HG02943 (cell line): ENCODE measurements around the gene TPBGL.

ENCODE experiments used
- ATAC-seq: cut with Tn5 transposase; IDR thresholded peaks from one replicate; pipeline ENCODE4 v1.9.1; 2021; ENCODE audit warnings: mild to moderate bottlenecking, low read depth, moderate library complexity; ENCODE audit not compliant: unreplicated experiment

The TPBGL gene

DNA sequence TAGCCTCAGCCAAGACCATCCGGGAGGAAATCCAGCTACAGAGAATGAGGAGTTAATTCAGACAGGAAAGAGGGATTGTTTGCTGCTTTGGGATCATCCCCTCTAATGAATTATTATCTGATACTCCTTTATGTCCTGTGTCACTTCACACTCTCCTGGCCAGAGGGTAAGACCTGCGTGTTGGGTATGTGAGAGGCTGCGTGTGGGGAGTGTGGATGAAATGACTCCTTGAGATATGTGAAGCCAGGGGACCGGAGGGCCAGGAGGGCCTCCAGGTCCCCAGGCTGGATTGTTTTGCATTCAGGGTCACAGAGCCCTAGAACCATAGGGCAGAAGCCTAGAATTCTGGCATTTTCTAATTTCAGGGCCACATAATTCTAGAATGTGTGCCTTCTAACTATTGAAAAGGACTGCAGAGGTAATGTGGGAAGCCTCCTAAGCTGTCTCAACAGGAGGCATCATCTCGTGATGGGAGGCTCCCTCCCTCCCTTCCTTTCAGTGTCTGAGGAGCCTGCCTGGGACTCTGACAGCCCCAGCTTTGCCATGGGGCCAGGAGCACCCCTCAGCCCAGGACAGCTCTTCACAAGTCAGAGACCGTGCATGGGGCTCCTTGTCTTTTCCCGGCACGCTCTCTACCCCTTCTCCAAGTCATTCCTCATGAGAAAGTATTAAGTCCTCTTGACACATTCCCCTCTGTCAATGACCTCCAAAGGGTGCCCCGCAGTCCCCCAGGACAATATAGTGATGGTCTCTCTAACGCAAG lies 3.7 kb downstream of the TPBGL start:
- no peak for ATAC-seq

DNA sequence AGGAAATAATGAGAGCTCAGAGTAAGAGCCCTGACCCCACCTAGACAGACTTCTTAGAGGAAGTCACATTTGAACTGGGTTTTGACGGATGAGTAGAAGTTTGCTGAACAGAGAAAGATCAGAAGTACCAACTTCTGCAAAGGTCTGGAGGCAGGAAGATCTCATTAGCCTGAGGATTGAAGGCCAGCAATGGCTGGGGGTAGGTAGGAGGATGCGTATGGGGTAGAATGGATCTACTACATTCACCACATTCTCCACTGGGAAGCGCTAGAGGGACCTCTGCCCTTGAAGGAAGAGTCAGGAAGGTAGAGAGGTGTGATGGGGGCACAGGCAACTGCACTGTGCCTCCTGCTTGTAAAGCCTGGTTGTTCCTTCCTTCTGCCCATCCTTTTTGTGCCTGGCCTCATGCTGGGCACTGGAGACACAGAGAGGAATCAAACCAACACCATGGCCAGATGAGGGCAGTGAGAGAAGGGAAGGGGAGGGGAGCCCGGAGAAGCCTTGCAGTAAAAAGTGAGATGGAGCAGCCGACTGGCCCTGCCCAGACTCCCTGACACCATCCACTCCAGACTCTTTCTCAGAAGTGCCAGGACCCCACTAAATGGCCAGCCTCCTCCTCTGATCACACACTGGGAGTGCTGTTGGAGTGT lies 4.9 kb downstream of the TPBGL start:
- no peak for ATAC-seq

DNA sequence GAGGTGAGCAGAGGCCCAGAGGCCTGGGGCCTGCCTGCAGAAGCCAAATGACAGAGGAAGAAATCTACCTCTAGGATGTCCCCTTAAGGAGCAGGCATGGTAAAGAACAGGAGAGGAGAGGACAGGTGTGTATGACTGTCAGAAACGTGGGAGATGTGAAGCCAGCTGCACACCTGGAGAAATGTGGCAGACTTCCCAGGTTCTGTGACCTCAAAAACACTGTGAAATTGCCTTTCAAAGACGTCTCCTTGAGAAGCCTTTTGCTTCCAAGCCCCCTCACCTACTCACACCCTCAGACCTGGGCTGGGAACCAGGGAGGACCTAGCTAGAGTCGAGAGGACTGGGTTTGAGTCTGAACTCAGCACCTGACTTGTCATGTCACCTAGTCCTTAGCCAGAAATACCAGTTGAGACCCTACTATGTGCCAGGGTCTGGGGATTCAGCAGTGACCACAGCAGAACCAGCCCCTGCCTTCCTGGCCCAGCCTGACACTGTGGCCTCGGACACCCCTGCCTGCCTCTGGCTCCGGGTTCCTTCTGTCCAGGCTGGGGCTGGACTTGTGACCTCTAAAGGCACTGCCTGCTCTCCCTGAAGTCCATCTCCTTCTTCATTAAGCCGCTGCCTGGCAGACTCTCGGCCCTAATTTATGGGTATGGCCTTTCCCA lies 5.6 kb downstream of the TPBGL start:
- ATAC-seq, result no peak

DNA sequence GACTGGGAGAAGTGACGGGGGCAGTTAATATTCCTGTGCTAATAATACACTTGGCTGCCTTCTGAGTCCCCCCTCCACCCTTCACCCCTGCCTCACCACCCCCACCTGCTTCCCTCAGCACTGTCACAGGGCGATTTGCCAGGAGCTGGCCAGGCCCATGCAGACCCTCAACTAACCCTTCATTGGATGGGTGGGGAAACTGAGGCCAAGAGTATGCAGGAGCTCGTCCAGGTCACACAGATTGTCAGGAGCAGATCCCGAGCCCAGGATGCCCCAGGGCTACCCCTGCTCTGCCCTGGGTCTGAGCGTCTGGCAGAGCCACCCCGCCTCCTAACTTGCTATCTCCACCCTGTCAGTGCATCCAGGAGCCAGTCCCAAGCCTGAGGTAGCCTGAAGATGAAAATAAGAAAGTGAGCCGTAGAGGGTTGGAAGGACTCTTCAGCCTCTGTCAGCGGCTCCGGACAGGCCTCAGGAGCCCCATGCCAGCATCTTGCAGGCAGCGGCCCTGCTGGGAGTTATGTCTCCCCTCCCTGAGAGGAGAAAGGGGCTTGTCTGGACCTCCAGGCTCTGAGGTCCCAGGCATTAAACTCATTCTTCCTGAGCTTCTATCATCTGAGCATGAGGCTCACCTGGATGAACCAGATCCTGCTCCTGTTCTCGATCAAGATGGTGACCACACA lies 6.2 kb downstream of the TPBGL start:
- ATAC-seq, result no peak

DNA sequence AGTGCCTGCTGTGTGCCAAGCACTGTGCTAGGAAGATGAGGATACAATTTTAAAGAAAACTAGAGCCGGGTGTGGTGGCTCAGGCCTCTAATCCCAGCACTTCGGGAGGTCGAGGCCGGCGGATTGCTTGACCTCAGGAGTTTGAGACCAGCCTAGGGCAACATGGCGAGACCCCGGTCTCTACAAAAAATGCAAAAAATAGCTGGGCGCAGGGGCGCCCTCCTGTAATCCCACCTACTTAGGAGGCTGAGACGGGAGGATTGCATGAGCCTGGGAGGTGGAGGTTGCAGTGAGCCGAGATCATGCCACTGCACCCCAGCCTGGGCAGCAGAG lies 8.3 kb downstream of the TPBGL start:
- ATAC-seq, result no peak

DNA sequence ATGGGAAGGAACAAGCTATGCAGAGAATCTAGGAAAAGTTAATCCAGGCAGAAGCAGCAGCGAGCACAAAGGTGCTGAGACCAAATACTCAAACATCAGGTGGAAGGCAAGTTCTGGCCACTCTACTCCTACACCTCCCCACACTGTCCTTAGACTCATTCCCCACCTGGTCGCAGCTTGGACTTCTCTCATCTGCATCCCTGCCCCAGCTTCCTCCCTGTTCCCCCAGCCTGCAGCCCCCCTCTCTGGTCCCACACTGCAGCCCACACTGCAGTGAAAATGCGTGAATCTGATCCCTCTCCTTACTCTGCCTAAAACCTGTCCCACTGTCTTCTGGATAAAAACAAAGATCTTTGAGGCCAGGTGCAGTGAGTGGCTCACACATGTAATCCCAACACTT lies 9.1 kb downstream of the TPBGL start:
- ATAC-seq, result no peak

DNA sequence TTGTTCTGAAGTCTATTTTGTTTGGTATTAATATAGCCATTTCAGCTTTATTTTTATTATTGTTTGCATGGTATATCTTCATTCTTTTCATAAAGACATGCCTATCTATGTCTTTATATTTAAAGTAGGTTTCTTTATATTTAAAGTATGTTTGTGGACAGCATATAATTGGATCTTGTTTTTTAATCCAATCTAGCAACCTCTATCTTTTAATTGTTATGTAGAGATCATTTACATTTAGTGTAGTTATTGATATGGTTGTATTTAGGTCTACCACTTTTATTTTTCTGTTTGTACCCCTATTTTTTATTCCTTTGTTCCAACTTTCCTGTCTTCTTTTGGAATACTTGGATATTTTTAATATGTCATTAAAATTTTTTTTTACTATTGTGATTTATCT lies 13.8 kb downstream of the TPBGL start:
- ATAC-seq, result no peak

DNA sequence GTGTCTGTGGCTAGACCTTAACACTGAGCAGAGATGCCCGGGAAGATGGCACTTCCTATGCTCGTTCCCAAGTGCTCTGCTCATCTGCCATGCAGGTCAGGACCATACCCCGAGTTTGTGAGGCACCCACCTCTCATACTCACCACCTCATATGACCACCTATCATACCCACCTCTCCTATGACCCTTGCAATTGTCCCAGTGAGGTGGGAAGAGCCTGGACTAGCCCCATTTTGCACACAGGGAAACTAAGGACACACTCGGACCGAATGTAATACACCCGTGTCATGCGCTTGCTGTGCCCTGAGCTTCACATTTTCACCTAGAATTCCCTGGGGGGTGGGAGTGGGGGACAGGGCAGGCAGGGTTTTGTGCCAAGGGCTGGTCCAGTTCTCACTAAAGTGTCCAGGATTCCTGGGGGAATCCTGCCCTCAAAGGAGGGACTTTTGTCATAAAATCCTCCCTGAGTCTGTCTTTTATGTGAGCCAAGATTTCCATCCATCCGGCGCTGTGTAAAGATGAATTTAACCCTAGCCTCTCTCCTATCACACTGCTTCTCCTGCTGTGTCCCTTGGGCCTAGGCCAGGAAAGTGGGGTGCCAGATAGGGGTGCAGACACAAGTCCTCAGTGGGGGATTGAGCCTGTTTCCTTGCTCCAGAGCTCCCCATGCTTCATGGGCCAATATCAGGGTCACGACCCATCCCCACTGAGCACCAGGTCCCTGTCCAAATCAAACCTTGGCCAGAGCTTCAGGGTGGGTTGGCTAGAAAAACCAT lies 20.0 kb downstream of the TPBGL start:
- ATAC-seq, result no peak

DNA sequence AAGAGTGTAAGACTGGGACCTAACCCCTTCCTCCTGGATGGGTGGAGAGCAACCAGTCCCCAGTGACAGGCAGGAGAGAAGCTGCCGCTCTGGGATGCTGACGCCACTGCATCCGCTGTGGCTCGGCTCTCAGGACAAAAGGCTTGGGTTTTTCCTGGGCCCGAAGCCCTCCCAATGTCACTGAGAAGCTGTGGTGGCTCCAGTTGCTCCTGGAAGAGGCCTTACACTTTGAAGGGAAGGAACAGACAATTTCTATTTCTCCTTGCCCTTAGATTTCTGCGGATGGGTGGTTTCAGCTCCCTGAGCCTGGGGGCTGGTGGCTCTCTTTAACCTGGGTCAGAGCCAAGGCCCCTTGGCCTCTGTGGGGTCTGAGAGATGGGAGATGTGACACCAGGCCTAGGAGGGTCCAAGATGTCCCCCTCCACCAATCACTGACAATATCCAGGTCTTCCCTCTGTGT lies 21.4 kb downstream of the TPBGL start:
- ATAC-seq, result no peak

DNA sequence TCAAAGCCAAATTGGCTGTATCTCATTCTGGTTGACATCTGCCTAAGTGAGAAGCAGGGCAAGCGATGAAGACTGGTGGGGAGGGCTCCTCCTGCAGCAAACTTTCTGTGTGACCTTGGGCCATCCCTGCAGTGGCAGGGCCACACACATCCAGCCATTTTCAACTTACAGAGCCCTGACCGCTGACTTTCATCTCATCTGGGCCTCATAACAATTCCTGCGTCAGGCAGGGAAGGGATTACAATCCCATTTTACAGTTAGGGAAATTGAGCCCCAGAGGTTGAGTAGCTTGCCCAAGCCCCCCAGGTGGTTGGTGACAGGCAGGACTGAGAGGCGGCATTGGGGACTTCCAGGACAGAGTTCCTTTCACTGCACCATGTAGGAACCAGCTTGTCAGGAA lies 21.9 kb downstream of the TPBGL start:
- ATAC-seq, result no peak

DNA sequence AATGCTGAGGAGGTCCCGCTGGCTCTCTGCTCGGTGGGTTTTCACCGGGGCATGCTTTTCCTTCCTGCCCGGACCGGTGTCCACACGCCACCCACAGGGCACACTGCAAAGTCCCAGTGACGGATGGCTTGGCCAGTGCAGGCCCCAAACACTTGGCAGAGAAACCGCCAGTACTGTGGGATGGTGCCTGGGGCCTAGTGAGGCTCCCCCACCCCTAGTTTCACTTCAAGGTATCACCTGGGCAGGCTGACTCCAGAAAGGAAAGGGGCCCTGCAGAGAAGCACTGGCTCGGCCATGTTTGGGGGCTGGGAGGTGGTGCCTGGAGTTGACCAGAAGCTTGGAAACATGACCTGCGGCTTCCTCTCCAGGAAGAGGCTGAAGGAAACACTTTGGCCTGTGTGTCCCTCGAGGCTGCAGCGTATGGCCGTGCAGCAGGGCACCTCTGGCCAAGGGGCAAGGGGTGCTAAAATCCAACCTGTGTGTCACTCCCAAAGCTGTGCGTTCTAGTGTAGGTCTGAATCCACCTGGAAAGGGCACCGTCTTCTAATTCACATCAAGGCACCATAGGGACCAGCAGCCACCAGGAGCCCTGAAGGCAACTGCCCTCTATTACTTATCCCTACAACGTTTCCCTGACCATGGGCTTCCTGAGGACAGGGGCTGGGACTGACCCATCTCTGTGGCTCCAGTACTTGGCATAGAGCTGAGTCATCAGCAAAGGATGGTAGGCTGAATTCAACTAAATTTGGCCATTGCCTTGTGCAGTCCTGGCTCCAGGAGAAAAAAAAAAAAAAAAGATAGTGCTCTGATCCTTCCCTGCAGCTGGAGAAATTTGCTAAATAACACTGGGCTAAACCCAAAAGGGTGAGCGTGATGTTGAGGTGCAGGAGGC lies 22.6 kb downstream of the TPBGL start:
- ATAC-seq, result no peak

DNA sequence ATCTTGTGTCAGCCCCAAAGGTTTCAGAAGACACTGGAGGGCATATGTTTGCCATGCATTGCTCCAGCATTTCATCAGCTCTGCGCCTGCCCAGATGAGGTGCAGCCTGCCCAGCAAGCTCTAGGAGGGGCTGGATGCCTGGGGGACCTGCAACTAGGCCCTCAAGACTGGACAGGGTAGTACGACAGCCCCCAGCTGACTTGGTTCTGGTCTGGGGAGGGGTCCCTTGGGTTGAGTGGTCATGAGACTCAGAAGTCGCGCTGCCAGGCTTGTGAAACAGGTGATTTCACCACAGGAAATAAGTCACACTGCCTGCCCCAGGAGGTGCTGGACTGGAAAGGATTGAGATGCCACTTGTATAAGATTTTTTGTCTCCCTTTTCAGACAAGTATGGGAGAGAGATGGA lies 23.4 kb downstream of the TPBGL start:
- ATAC-seq, result no peak

DNA sequence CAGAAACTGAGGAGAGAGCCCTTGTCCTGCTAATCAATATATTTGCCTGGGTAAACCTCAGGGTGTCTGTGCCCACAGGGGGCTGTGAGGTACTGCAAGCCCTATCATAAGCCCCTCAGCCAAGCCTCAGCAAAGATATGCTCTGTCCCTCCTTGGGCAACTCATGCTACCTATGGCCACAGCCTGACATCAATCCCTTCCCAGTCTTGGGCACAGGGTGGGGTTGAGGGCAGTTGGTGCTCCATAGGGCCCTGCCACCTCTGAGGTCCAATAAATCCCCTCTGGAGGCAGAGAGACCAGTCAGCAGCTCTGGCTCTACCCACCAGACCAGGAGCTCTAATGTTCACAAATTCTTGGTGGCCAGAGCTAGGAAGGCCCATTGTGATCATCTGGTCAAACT lies 23.8 kb downstream of the TPBGL start:
- ATAC-seq, result no peak

DNA sequence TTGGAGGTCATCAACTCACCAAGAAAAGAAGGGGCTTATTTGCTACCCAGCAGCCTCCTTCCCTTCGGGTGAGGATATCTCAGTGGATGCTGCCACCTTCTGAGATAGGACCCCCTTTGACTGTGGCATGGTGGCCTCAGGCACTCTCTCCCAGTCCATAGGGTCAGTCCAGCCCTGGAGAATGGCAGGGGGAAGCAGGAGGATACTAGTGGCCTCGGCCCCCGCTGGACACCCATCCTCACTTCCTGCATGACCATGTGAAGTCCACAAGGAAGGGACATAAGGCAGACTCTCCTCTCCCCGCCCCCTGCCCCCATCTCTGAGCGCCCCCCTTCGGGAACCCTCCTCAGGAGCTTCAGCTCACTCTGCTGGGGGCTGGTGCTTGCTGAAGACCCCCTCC lies 24.4 kb downstream of the TPBGL start:
- no peak for ATAC-seq

DNA sequence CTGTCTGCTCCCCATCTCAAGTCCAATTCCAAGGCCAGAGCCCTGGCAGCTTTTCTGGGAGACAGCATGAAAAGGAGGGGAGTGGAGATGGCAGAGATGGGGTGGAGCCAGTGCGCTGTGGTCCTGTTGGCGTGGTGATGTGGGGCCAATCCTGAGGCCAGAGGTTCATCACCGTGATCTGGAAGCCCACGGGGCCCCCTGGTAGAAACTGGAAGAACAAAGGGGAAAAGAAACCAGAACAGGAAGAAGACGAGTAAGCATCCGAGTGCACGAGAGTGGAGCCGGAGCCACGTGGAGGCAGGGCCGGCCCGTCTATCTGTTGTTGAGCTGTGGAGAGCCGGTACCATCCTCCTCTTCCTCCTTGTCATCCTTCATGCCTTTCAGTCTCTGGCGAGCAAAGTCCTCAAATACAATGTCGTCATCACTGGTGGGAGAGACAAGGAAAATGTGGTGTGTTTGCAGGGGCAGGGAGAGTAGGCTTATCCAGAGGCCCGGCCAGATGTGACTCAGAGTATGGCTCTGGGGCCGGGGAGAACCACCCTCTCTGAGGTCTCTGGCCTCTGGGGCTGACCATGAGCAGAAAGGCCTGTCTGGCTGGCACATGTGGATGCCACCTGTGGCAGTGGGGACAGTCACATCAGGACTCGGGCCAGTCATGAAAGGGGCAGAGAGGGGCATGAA lies 25.4 kb downstream of the TPBGL start:
- no peak for ATAC-seq

DNA sequence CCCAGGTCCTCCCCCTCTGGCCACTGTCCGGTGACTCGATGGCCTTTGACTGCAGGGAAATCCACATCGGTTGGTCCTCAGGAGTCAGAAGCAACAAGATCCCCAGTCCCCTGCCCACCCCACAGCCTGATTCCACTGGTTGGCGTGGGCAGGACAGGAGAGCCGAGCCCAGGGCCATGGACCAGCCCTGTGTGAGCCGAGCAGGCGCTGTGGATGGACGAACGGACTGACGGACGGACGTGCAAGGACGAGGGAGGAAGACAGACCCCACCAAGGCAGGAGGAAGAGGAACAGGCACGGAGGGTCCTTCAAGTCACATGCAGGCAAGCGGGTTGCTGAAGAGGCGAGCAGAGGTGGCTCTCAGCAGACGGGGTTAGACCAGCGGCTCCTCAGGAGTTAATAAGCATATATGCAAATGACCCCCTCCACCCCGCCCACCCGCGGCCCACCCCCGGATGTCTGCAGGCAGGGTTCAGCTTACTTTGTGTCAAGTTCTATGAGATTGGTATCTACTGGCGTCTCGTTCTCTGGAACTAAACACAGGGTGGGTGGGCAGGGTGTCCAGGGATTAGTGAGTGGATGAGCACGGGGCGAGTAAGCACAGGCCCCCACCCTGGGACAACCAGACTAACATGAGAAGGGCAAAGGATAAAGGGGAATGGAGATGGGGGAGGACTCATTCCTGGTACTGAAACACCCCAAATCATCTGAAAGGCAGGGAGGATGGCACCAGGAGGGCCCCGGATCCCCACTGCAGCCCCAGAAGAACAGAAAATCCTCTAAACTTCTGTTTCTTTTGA lies 26.8 kb downstream of the TPBGL start:
- no peak for ATAC-seq

DNA sequence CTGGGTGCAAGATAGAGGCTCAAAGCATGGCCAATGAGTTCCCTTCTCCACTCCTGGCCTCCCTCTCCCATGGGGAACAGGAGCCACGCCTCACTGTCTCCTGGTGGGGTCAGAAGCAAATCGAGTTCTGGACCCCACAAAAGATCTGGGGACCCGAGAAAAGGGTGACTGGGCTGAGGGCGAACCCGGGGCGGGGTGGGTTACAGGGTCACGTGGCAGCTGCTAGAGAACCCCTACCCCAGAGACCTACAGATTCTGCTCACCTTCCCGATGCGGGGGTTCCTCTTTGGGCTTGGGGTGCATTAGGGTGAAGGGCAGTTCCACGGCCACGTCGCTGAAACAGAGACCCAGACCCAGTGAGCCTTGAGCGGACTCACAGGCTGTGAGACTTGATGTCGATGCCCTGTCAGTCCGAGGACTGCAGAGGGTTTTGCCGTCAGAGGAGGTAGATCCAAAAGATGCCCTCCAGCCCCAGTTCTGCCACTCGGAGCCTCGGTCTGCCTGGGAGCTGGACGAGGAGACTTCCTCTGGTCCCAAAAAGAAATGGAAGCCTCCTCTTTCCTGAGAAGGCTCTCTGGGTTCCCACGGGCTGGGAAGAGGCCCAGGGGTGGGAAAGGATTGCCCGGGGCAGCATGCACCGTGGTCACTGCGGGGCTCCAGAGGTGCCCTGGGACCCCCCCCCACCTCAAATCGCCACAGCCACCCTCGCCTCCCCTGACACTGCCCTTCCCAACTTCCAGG lies 28.2 kb downstream of the TPBGL start:
- ATAC-seq, result no peak

DNA sequence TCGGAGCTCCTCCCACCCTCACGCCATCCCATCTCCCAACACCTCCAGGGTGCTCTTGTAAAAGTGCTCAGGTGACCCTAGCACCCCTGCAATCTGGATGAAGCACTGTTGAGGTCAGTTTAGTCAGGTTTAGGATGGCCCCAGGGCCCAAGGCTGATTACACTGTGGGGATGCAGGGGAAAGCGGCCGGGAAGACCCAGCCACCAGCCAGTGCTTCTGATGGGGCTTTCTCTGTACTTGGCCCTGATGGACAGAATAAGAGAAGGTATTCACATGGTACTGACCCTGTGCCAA lies 28.7 kb downstream of the TPBGL start:
- ATAC-seq, result no peak
